HepG2 (cell line): ENCODE data around the gene SEMA3F. TPM values are rescaled to one million over a fixed set of nuclear protein-coding genes. Genes with fewer than 3 reads are reported as not detected.

ENCODE experiments used
- ARNT ChIP-seq: fragments of 450-650 bp; IDR thresholded peaks from 2 replicates; pipeline ENCODE4 v1.6.1; 2017
- GABPA ChIP-seq, 2 experiments: IDR thresholded peaks; 2 replicates each; pipeline ENCODE4 v1.6.1; 2011 to 2016; ENCODE audit warnings: low read depth in 2 of 2, low read length in 1 of 2, missing biosample characterization in 1 of 2, missing genetic modification characterization in 1 of 2
- HDAC1 ChIP-seq: sonication (generic); formaldehyde crosslinking; IDR thresholded peaks from 2 replicates; pipeline ENCODE4 v1.5.1; 2020; ENCODE audit warnings: mild to moderate bottlenecking, missing genetic modification reagents
- HNF4A ChIP-seq: sonication (generic); formaldehyde crosslinking; IDR thresholded peaks from 2 replicates; pipeline ENCODE4 v1.4.0; 2020; ENCODE audit warnings: missing genetic modification reagents
- LRRFIP1 ChIP-seq: sonication (generic); formaldehyde crosslinking; conservative IDR thresholded peaks from 2 replicates; pipeline ENCODE4 v1.4.0; 2020; ENCODE audit warnings: missing genetic modification reagents
- RFXANK ChIP-seq: IDR thresholded peaks from 2 replicates; pipeline ENCODE4 v1.6.1; 2016
- SIX4 ChIP-seq: sonication (generic); formaldehyde crosslinking; IDR thresholded peaks from 2 replicates; pipeline ENCODE4 v1.4.0; 2020; ENCODE audit warnings: missing genetic modification reagents
- TBP ChIP-seq: sonication (generic); formaldehyde crosslinking; IDR thresholded peaks from 2 replicates; pipeline ENCODE4 v1.5.0; 2020; ENCODE audit warnings: missing genetic modification reagents
- ZNF18 ChIP-seq: sonication (generic); formaldehyde crosslinking; IDR thresholded peaks from 2 replicates; pipeline ENCODE4 v1.8.0; 2022; ENCODE audit warnings: mild to moderate bottlenecking, missing genetic modification reagents; ENCODE audit not compliant: insufficient replicate concordance
- ZNF530 ChIP-seq: sonication (generic); formaldehyde crosslinking; IDR thresholded peaks from 2 replicates; pipeline ENCODE4 v1.5.0; 2020; ENCODE audit warnings: low read depth, mild to moderate bottlenecking, missing genetic modification reagents
- ZNF597 ChIP-seq: sonication (generic); formaldehyde crosslinking; IDR thresholded peaks from 2 replicates; pipeline ENCODE4 v1.5.0; 2020; ENCODE audit warnings: missing genetic modification reagents
- ZNF646 ChIP-seq: sonication (generic); formaldehyde crosslinking; IDR thresholded peaks from 2 replicates; pipeline ENCODE4 v1.9.0; 2021; ENCODE audit warnings: mild to moderate bottlenecking, missing genetic modification reagents
- ZNF691 ChIP-seq: sonication (generic); formaldehyde crosslinking; IDR thresholded peaks from 2 replicates; pipeline ENCODE4 v1.4.0; 2020; ENCODE audit warnings: missing genetic modification reagents, low read depth, mild to moderate bottlenecking, borderline replicate concordance
- ZSCAN5A ChIP-seq: sonication (generic); formaldehyde crosslinking; IDR thresholded peaks from 2 replicates; pipeline ENCODE4 v1.8.0; 2022; ENCODE audit warnings: mild to moderate bottlenecking, missing genetic modification reagents, borderline replicate concordance
- polyA plus RNA-seq, 8 experiments: library from polyadenylated mRNA; depleted of rRNA in 3 of 8; stranded (reverse) in 7 of 8; unstranded in 1 of 8; fragments of >200 nt; fragmentation: Illumina TruSeq in 4 of 8; extraction: Trizol in 4 of 8; gene quantifications; 2 replicates each; pipeline versions ENCODE4 v1.2.1 to v1.2.3, GENCODE V29; 2011 to 2016; ENCODE audit warnings: low read depth in 4 of 8, missing spikeins in 1 of 8, mixed read lengths in 1 of 8; ENCODE audit not compliant: insufficient read depth in 1 of 8
- total RNA-seq, 5 experiments: library from RNA; depleted of rRNA; stranded (reverse); fragments of >200 nt; fragmentation: Illumina TruSeq; extraction: Trizol; gene quantifications; 2 replicates each; pipeline ENCODE4 v1.2.3, GENCODE V29; 2016; ENCODE audit warnings: low read depth in 1 of 5

Gene SEMA3F
- total and polyA plus RNA-seq, 2 of the 13 experiments (the other 11 are each of a cell fraction or from before 2014, with no cell fraction given): 7.6 to 17.2 TPM

GRCh38 chr3:50195501-50196252 is 40.6 kb downstream of the SEMA3F start (continued):
- TF ChIP-seq ZNF646 (CRISPR knock-in tag): no peak; the same call in 1 of the 2 replicates
- no peak for TF ChIP-seq ZNF530 (CRISPR knock-in tag)
- no peak for TF ChIP-seq LRRFIP1 (CRISPR knock-in tag)
- 0 out of 2 replicates have a peak, but pooled peaks have one; percentile 5 for TF ChIP-seq SIX4 (CRISPR knock-in tag)
- TF ChIP-seq ZNF691 (CRISPR knock-in tag): peak; percentile 91
- TF ChIP-seq ZNF18 (CRISPR knock-in tag): peak; percentile 58
- no peak for TF ChIP-seq RFXANK (CRISPR knock-in tag)
- peak; percentile 90; the same call in 1 of the 2 replicates for TF ChIP-seq ZSCAN5A (CRISPR knock-in tag)
- no peak for TF ChIP-seq ARNT
- TF ChIP-seq ZNF597 (CRISPR knock-in tag): no peak
- no peak for TF ChIP-seq GABPA (IDR thresholded peaks at IDR 0.05; ENCODE audit: low read depth, low read length)
- peak; percentile 46 for TF ChIP-seq GABPA (CRISPR knock-in tag; IDR thresholded peaks at IDR 0.05; ENCODE audit: low read depth)
- peak; percentile 91 for TF ChIP-seq HNF4A (CRISPR knock-in tag)
- peak; percentile 75 for TF ChIP-seq HDAC1 (CRISPR knock-in tag)
- no peak for TF ChIP-seq TBP
